ENCODE measurements around the gene PSME3.

Gene PSME3

GRCh38 chr17:42814633-42815399 lies 18.4 kb upstream of the PSME3 start:
- peak; percentile 72 for DNase-seq (ENCODE audit: low spot score)
- no peak for FAIRE-seq

GRCh38 chr17:42817866-42818265 lies 15.3 kb upstream of the PSME3 start:
- no peak for FAIRE-seq

GRCh38 chr17:42818379-42818778 lies 14.8 kb upstream of the PSME3 start:
- no peak for DNase-seq (ENCODE audit: low spot score)
- FAIRE-seq, result no peak

More at GRCh38 chr17:42817866-42818265, 15.3 kb upstream of the PSME3 start:
- DNase-seq (ENCODE audit: low spot score), result no peak

GRCh38 chr17:42819939-42820535 lies 13.2 kb upstream of the PSME3 start:
- DNase-seq (ENCODE audit: low spot score) (peak; percentile 58), FAIRE-seq (no peak)

GRCh38 chr17:42821176-42821575 lies 12.0 kb upstream of the PSME3 start:
- DNase-seq (ENCODE audit: low spot score) (no peak), FAIRE-seq (no peak)

GRCh38 chr17:42827472-42827871 lies 5.7 kb upstream of the PSME3 start:
- DNase-seq (ENCODE audit: low spot score), result no peak
- no peak for FAIRE-seq

- no peak for FAIRE-seq
- no peak for DNase-seq (ENCODE audit: low spot score)
Observed at GRCh38 chr17:42830971-42831370, 2.2 kb upstream of the PSME3 start.

GRCh38 chr17:42832213-42832933 lies 824 bp upstream of the PSME3 start:
- no peak for FAIRE-seq

GRCh38 chr17:42833767-42834422 lies 698 bp downstream of the PSME3 start:
- DNase-seq (ENCODE audit: low spot score) (no peak), FAIRE-seq (no peak)

More at GRCh38 chr17:42832213-42832933, 824 bp upstream of the PSME3 start:
- peak; percentile 23 for DNase-seq (ENCODE audit: low spot score)

GRCh38 chr17:42835732-42836131 lies 2.5 kb downstream of the PSME3 start:
- FAIRE-seq, result no peak

GRCh38 chr17:42841975-42842685 lies 8.9 kb downstream of the PSME3 start:
- FAIRE-seq, result no peak
- no peak for DNase-seq (ENCODE audit: low spot score)

More at GRCh38 chr17:42835732-42836131, 2.5 kb downstream of the PSME3 start:
- no peak for DNase-seq (ENCODE audit: low spot score)

- DNase-seq (ENCODE audit: low spot score) (peak; percentile 63), FAIRE-seq (no peak)
Observed at GRCh38 chr17:42843358-42843934, 10.2 kb downstream of the PSME3 start.

- no peak for DNase-seq (ENCODE audit: low spot score)
- FAIRE-seq, result no peak
Observed at GRCh38 chr17:42844271-42844670, 11.1 kb downstream of the PSME3 start, which contains the start of gene AOC2. Gene AOC2 (plus strand): TSS chr17:42844580. CDS start chr17:42844627, 47 bp downstream.

- FAIRE-seq (no peak), DNase-seq (ENCODE audit: low spot score) (no peak)
Observed at GRCh38 chr17:42844761-42845555, 11.8 kb downstream of the PSME3 start.

GRCh38 chr17:42845556-42845917 lies 12.3 kb downstream of the PSME3 start:
- DNase-seq (ENCODE audit: low spot score), result no peak
- no peak for FAIRE-seq

- FAIRE-seq (peak; percentile 13), DNase-seq (ENCODE audit: low spot score) (no peak)
Observed at GRCh38 chr17:42845918-42846593, 12.9 kb downstream of the PSME3 start.

GRCh38 chr17:42846594-42847280 lies 13.5 kb downstream of the PSME3 start:
- DNase-seq (ENCODE audit: low spot score) (no peak), FAIRE-seq (peak; percentile 58)

GRCh38 chr17:42848093-42848492 lies 14.9 kb downstream of the PSME3 start:
- FAIRE-seq, result no peak
- DNase-seq (ENCODE audit: low spot score), result no peak

GRCh38 chr17:42849031-42849430 lies 15.8 kb downstream of the PSME3 start:
- FAIRE-seq (no peak), DNase-seq (ENCODE audit: low spot score) (no peak)
